Transverse colon (tissue), 4 donors: ENCODE results near the gene RSL1D1.

ENCODE experiments used
- CTCF ChIP-seq, 5 experiments: fragments of 200-600 bp in 3 of 5; fragments of 450-650 bp in 2 of 5; sonication (generic) in 3 of 5; IDR thresholded peaks; 1 replicate in 2 of 5; 2 replicates in 3 of 5; pipeline ENCODE4 v1.5.1; 2016 to 2017; ENCODE audit warnings: antibody characterized with exemption in 5 of 5, inconsistent platforms in 3 of 5, mild to moderate bottlenecking in 2 of 5, moderate library complexity in 1 of 5
- EP300 ChIP-seq: sonication (generic); formaldehyde crosslinking; IDR thresholded peaks from one replicate; pipeline ENCODE4 v1.6.1; 2017; ENCODE audit warnings: antibody characterized with exemption, low read depth
- POLR2A ChIP-seq: fragments of 450-650 bp; IDR thresholded peaks from one replicate; pipeline ENCODE4 v1.6.1; 2016; ENCODE audit warnings: antibody characterized with exemption, mild to moderate bottlenecking, moderate library complexity
- POLR2AphosphoS5 ChIP-seq, 3 donors: sonication (generic); formaldehyde crosslinking; IDR thresholded peaks; one replicate each; pipeline ENCODE4 v1.6.1; 2016; ENCODE audit warnings: antibody characterized with exemption in 3 of 3

GRCh38 chr16:11893571-11893970 is 42.2 kb upstream of the RSL1D1 start:
- TF ChIP-seq CTCF (IDR thresholded peaks at IDR 0.05) (no peak), EP300 (no peak), POLR2A (no peak), POLR2AphosphoS5 (IDR thresholded peaks at IDR 0.05) (no peak)
